ENCODE data around the gene RHCE.
"Not testable (repeated sequence)": the region's sequence is repeated elsewhere in the genome, so short reads cannot be mapped to it uniquely, and the experiment has no call there.

Gene RHCE

GRCh38 chr1:25433389-25434186, 13.0 kb upstream of the RHCE start:
- no peak for DNase-seq (ENCODE audit: low read depth in 2 of 2, low spot score in 1 of 2)

DNA sequence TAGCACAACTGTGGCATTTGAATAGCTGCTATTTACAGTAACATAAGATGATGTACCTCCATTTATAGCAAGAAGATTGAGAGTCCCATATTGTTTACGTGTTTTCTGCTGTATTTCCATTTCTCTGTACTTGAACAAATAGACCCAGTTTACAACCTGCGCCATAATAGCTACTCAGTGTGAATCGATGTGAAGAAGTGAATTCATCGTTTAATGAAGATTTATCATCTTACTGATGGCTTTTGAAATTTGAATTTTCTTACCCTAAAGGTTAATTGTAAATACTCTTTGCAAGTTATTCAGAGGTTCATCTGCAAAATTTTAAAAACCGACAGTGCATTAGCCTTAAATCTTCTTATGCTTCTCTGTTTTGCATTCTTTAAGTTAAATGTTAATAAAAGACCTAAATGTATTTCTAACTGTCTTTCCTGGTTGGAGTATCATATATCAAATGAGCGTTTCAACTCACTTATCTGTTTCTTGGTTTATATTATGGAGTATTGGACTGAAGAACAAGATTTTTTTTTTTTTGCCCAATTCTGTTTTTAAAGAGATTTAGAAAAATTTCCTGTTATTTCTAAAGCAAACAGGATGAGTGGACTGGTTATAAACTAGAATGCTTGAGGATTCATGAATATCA, 12.2 kb upstream of the RHCE start:
- no peak for DNase-seq (ENCODE audit: low read depth in 2 of 2, low spot score in 1 of 2)

GRCh38 chr1:25431955-25432719, 11.5 kb upstream of the RHCE start:
- DNase-seq (ENCODE audit: low read depth in 2 of 2, low spot score in 1 of 2): no peak

GRCh38 chr1:25430967-25431881, 10.6 kb upstream of the RHCE start:
- DNase-seq (ENCODE audit: low read depth in 2 of 2, low spot score in 1 of 2): no peak

- DNase-seq (ENCODE audit: low read depth in 2 of 2, low spot score in 1 of 2): peak; percentile 87 to 94
Measured at GRCh38 chr1:25430073-25430966, 9.7 kb upstream of the RHCE start, which contains the start of gene MACO1. Gene MACO1, plus strand, starts transcription at chr1:25430897. Its CDS starts 202 bp downstream, at chr1:25431099.

- no peak for DNase-seq (ENCODE audit: low read depth in 2 of 2, low spot score in 1 of 2)
Measured at GRCh38 chr1:25428475-25429166, 8.0 kb upstream of the RHCE start.

- no peak for DNase-seq (ENCODE audit: low read depth in 2 of 2, low spot score in 1 of 2)
Measured at GRCh38 chr1:25427696-25428095, 7.1 kb upstream of the RHCE start.

GRCh38 chr1:25425098-25426085, 4.8 kb upstream of the RHCE start:
- DNase-seq (ENCODE audit: low read depth in 2 of 2, low spot score in 1 of 2): no peak

GRCh38 chr1:25423206-25423605, 2.6 kb upstream of the RHCE start:
- not testable (repeated sequence) for DNase-seq (ENCODE audit: low read depth in 2 of 2, low spot score in 1 of 2)

- not testable (repeated sequence) for DNase-seq (ENCODE audit: low read depth in 2 of 2, low spot score in 1 of 2)
Measured at GRCh38 chr1:25419339-25419738, 1.3 kb downstream of the RHCE start.

- DNase-seq (ENCODE audit: low read depth in 2 of 2, low spot score in 1 of 2): not testable (repeated sequence)
Measured at GRCh38 chr1:25417280-25417679, 3.3 kb downstream of the RHCE start.

- DNase-seq (ENCODE audit: low read depth in 2 of 2, low spot score in 1 of 2): not testable (repeated sequence)
Measured at GRCh38 chr1:25414578-25414977, 6.0 kb downstream of the RHCE start.

DNA sequence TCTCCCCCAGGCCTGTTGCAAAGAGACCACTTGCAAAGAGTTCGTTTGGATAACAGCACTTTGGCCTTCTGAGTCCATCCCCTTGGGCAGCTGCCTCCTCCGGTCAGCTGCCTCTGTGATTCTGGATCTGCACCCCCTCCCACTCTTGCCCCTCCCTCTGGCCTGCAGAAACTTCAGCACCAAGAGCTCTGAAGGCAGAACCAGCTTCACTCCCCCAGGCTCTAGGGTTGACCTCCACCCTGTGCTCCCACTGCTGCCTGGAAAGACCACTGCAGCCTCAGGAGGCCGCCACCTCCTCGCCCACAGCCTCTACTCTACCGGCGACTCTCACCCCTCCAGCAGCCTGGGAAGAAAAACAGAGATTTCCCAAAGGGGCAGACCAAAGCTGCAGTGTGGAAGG, 6.5 kb downstream of the RHCE start:
- not testable (repeated sequence) for DNase-seq (ENCODE audit: low read depth in 2 of 2, low spot score in 1 of 2)

GRCh38 chr1:25412872-25413623, 7.6 kb downstream of the RHCE start:
- not testable (repeated sequence) for DNase-seq (ENCODE audit: low read depth in 2 of 2, low spot score in 1 of 2)

DNA sequence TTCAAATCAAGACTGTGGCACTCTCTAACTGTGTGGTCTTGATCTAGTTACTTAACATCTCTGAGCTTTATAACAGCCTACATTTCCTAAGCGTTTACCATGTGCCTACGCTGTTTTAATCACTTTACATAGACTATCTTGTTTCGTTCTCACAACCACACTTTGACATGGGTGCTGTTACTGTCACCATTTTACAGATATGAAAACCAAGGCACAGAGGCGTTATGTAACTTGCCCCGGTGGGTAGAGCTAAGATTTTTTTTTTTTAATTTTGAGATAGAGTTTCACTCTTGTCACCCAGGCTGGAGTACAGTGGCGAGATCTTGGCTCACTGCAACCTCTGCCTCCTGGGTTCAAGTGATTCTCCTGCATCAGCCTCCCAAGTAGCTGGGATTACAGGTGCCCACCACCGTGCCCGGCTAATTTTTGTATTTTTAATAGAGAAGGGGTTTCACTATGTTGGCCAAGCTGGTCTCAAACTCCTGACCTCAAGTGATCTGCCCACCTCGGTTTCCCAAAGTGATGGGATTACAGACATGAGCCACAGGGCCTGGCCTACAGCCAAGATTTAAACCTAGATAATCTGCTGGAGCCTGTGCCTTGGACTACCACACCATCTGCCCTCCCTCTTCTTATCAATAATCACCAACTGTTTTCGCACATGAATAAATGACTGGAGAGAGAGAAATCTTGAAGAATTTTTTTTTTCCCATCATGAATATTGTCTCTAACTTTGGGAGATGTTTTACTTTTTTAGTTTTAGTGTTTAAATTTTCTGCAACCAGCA, 10.8 kb downstream of the RHCE start:
- not testable (repeated sequence) for DNase-seq (ENCODE audit: low read depth in 2 of 2, low spot score in 1 of 2)

DNA sequence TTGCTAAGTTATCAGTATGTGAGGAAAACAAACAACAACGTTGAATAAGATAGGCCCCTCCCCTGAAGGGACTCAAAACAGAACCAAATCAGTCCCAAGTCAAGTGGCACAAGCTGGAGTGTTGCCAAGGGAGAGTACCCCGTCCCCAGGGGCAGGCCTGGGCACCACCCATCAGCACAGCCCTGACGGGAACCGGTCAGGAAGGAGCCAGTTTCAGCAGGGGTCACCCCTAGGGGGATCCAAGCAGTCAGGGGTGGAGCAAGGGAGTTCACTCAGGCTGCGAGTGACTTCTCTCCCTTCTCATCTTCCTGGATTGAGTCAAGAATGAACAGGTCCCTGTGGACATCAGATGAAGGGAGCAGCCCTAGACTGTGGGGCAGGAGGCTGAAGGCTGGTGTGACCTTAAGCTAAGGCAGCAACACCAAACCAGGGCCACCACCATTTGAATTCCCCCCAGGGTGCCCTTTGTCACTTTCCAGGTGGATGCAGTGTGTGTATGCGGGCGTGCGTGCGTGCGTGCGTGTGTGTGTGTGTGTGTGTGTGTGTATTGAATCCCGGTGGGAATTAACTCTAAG, 14.8 kb downstream of the RHCE start:
- DNase-seq (ENCODE audit: low read depth in 2 of 2, low spot score in 1 of 2): not testable (repeated sequence)

Data from stimulated activated CD8-positive, alpha-beta memory T cell treated with anti-CD3 and anti-CD28 coated beads, Interleukin-4, amount 100 ng/mL, for 1 hour (primary cell).